GM12873 (cell line): ENCODE results near the gene PSAP.

Source experiments
- CTCF ChIP-seq: IDR thresholded peaks from 2 replicates; pipeline ENCODE4 v1.5.1; 2012; ENCODE audit warnings: low read depth, mild to moderate bottlenecking, moderate library complexity, low read length, control low read depth; ENCODE audit not compliant: insufficient read depth; ENCODE audit errors: missing control alignments

PSAP gene

GRCh38 chr10:71766717-71767419 lies 84.2 kb downstream of the PSAP start:
- TF ChIP-seq CTCF = no peak
